Activated CD8-positive, alpha-beta memory T cell treated with anti-CD3 and anti-CD28 coated beads, Interleukin-2, amount 10 ng/mL, durations not matched to agents 7 days and 5 days (primary cell): Measurements from ENCODE around the gene CHRNA4. TPM values are rescaled to one million over a fixed set of nuclear protein-coding genes. Genes with fewer than 3 reads are reported as not detected.

Source experiments
- ATAC-seq: fragments of 150-1000 bp; cut with Tn5 transposase; one replicate; pipeline ENCODE4 v1.10.0; 2021; ENCODE audit warnings: moderate library complexity
- CTCF ChIA-PET: fragments of 350-600 bp; sonication (Branson Sonifier 250); formaldehyde crosslinking; loops from one replicate; lab custom pipeline; 2021; ENCODE audit warnings: antibody characterized with exemption; lab: Charles Lee
- DNase-seq: peaks from one replicate; pipeline ENCODE4 v3.0.0-alpha.2; 2020
- H3K27ac Mint-ChIP-seq: one replicate; pipeline ENCODE4 v1.8.0; 2021; ENCODE audit warnings: mild to moderate bottlenecking, mixed read lengths
- H3K27me3 Mint-ChIP-seq: one replicate; pipeline ENCODE4 v1.8.0; 2021; ENCODE audit warnings: mixed read lengths
- H3K36me3 Mint-ChIP-seq: one replicate; pipeline ENCODE4 v1.8.0; 2021; ENCODE audit warnings: mild to moderate bottlenecking, mixed read lengths
- H3K4me1 Mint-ChIP-seq: one replicate; pipeline ENCODE4 v1.8.0; 2021; ENCODE audit warnings: mixed read lengths
- H3K4me3 Mint-ChIP-seq: one replicate; pipeline ENCODE4 v1.8.0; 2021; ENCODE audit warnings: mild to moderate bottlenecking, moderate library complexity, mixed read lengths
- H3K9me3 Mint-ChIP-seq: one replicate; pipeline ENCODE4 v1.8.0; 2022; ENCODE audit warnings: low read depth, mixed read lengths
- total RNA-seq, 2 experiments: library from RNA; stranded (reverse); gene quantifications; one replicate each; pipeline ENCODE4 v1.2.3, GENCODE V29; 2021

Gene CHRNA4
- total RNA-seq, 2 experiments from 2014 or later = not detected

DNA sequence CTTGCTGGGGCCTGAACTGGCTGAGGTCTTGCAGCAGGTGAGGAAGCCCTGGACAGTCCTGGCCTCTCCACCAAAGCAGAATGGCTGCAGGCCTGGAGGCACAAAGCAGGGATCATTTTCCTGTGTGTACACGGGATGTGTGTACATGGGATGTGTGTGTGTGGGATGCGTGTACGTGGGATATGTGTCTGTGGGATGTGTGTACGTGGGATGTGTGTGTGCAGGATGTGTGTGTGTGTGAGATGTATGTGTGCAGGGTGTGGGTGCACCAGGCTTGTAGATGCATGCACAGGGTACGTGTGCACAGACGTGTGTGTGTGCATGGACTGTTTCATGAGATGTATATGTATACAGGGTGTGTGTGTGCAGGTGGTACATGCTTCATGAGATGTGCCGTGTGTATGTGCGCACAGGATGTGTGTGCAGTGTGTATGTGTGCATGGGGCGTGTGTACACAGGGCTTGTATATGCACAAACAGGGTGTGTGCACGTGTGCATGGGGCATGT lies 7.9 kb upstream of the CHRNA4 start:
- DNase-seq (no peak), ATAC-seq (no peak)
- no peaks in the 10 kb centered on the region for H3K9me3 Mint-ChIP-seq
- H3K36me3 Mint-ChIP-seq = no peaks in the 10 kb centered on the region
- CTCF ChIA-PET = no interaction called here
- H3K27ac Mint-ChIP-seq = no peak overlapping the region
- H3K4me1 Mint-ChIP-seq = no peaks in the 10 kb centered on the region
- H3K4me3 Mint-ChIP-seq = no peak overlapping the region
- H3K27me3 Mint-ChIP-seq = no peaks in the 10 kb centered on the region

- Mint-ChIP-seq H3K27me3 (no peaks in the 10 kb centered on the region), H3K4me3 (no peak overlapping the region), H3K36me3 (no peaks in the 10 kb centered on the region), H3K4me1 (no peaks in the 10 kb centered on the region), H3K9me3 (no peaks in the 10 kb centered on the region), H3K27ac (no peak overlapping the region)
- no peak for ATAC-seq
- no peak for DNase-seq
- CTCF ChIA-PET = no interaction called here
These were observed 7.0 kb upstream of the CHRNA4 start for GRCh38 chr20:63368151-63368550.

DNA sequence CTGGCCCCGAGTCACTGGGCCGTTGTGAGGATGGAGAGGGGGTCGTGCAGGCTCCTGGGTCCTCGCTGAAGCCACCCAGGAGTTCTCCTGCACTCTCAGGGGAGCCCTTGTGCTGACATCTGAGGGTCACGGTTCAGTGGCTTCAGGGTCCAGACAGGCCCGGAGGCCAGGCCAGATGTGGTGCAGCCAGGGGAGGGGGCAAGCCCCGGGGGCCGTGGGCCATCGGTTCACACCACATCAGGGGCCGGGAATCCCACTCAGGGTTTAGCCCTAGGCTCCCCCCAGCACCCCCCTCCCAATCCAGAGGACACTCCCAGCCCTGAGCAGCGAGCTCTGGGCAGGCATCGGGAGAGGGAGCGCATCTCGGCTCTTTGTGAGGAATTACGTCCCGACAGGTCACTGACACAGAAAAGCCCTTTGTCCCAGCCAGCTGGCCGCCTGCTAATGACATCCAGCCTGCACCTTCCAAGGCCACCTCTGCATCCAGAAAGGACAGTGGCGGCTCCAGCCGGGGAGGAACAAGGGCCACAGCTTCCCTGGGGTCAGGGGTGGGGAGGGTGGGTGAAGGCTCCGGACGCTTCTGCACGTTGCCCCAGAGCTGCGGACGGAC lies 6.4 kb upstream of the CHRNA4 start:
- Mint-ChIP-seq H3K27me3 (peaks cover 5% of the 10 kb centered on the region), H3K9me3 (no peaks in the 10 kb centered on the region), H3K4me3 (no peak overlapping the region), H3K36me3 (no peaks in the 10 kb centered on the region), H3K27ac (no peak overlapping the region), H3K4me1 (no peaks in the 10 kb centered on the region)
- CTCF ChIA-PET = no interaction called here
- no peak for DNase-seq
- no peak for ATAC-seq

DNA sequence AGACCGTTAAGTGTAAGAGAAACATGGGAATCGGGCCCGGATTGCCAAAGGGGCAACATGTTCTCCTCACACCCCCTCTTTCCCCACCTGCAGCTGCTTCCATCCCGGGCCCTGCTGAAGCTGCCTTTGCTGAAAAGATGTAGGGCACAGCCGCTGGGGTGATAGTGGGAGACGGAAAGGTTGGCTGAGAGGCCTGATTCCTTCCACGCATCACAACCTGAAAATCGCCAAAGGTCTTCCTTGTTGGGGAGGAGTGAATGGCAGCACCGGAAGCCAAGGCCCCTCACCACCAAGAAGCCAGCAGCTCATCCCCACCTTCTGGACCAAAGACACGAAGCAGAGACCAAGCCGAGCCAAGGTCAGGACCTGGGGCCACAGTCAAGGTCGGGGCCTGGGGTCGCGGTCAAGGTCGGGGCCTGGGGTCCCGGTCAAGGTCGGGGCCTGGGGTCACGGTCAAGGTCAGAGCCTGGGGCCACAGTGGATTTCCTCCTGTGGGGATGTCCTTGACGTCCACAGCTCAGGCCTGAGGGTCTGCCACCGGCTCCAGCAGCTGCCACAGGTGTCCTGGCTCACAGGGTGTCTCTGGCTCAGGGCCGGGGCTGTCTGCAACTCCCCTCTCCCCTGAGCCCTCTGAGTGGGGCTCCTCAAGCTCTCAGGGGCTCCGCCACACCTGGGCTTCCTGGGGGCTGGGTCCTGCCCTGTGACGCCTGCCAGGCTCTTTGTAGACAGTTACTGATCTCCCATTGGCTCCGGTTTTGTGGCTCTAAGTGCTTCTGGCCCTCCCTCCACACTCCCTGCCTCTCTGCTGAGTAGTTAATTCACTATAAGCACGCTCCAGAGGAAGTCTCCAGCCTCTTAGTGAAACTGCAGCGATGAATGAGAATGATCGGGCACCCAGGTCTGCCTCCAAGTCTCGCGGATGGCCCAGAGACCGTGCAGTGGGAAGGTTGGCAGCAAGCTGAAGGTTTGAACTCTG lies 5.5 kb upstream of the CHRNA4 start:
- CTCF ChIA-PET = no interaction called here
- H3K4me1 Mint-ChIP-seq = no peaks in the 10 kb centered on the region

DNA sequence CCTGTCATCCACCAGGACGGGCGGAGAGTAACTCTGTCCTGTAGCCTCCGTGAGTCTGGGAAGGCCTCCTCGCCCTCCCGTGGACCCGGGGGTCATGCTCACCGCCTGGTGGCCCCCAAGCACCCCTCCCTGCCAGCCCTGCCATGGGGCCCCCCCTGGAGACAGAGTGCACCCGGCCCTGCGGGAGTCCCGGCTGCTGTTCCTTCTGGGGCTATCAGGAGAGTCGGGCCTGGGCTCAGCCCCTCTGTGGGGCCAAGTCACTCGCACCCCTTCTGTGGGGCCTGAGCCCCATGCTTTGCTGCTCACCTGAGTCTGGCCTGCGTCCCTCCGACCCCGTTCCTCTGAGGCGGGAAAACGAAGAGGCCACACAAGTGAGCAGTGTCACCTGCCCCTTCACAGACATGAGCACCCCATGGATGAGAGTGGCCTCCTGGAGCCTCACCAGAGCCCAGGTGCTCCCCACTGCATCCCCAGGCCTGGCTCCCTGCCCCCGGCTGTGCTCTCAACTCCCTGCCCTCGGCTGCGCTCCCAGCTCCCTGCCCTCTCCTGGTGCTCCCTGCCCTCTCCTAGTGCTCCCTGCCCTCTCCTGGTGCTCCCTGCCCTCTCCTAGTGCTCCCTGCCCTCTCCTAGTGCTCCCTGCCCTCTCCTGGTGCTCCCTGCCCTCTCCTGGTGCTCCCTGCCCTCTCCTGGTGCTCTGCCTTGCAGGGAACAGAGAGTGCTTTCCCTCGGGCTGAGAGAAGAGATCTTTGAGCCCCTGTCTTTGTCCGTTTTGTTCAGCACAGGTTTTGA lies 4.6 kb upstream of the CHRNA4 start:
- Mint-ChIP-seq H3K4me3 (no peak overlapping the region), H3K4me1 (no peaks in the 10 kb centered on the region), H3K27ac (no peak overlapping the region), H3K36me3 (no peaks in the 10 kb centered on the region), H3K27me3 (peaks cover 11% of the 10 kb centered on the region), H3K9me3 (no peaks in the 10 kb centered on the region)
- DNase-seq (no peak), ATAC-seq (no peak)
- CTCF ChIA-PET = no interaction called here

More for the DNA sequence above, 5.5 kb upstream of the CHRNA4 start:
- H3K9me3 Mint-ChIP-seq = no peaks in the 10 kb centered on the region
- H3K36me3 Mint-ChIP-seq = no peaks in the 10 kb centered on the region
- no peak overlapping the region for H3K27ac Mint-ChIP-seq
- ATAC-seq (no peak), DNase-seq (no peak)
- no peak overlapping the region for H3K4me3 Mint-ChIP-seq
- peaks cover 11% of the 10 kb centered on the region for H3K27me3 Mint-ChIP-seq

- no peak for ATAC-seq
- CTCF ChIA-PET = no interaction called here
- H3K27me3 Mint-ChIP-seq = peaks cover 15% of the 10 kb centered on the region
These were observed 3.8 kb upstream of the CHRNA4 start for GRCh38 chr20:63364801-63365585.

DNA sequence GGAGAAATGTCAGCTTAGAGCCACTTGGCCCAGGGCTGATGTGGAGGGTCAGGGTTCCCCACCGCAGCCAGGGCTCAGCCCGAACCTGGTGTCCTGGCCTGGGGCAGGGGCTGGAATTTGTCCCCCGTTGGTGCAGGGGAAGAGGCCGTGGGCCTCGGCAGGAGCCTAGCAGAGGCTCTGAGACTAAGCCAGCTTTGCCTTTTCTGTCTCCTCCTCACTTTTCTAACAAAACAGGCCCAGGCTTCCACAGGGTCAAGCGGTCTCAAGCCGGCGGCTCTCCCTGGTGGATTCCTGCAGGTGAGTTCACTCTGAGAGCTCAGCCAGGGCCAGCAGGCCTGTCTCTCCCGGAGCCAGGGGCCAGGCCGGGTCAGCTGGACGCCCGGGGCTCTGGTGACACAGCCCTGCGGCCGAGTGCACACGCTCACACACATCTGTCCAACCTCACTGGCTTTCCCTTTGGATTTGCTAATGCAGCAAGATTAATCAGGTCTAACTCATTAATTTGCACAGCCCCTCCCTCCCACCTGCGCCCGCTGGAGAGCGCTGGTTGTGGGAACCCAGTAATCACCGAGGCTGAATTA lies 2.9 kb upstream of the CHRNA4 start:
- ATAC-seq = no peak
- CTCF ChIA-PET = no interaction called here

More at GRCh38 chr20:63364801-63365585, 3.8 kb upstream of the CHRNA4 start:
- Mint-ChIP-seq H3K4me1 (no peaks in the 10 kb centered on the region), H3K4me3 (no peak overlapping the region), H3K27ac (no peak overlapping the region), H3K9me3 (no peaks in the 10 kb centered on the region), H3K36me3 (no peaks in the 10 kb centered on the region)
- no peak for DNase-seq

DNA sequence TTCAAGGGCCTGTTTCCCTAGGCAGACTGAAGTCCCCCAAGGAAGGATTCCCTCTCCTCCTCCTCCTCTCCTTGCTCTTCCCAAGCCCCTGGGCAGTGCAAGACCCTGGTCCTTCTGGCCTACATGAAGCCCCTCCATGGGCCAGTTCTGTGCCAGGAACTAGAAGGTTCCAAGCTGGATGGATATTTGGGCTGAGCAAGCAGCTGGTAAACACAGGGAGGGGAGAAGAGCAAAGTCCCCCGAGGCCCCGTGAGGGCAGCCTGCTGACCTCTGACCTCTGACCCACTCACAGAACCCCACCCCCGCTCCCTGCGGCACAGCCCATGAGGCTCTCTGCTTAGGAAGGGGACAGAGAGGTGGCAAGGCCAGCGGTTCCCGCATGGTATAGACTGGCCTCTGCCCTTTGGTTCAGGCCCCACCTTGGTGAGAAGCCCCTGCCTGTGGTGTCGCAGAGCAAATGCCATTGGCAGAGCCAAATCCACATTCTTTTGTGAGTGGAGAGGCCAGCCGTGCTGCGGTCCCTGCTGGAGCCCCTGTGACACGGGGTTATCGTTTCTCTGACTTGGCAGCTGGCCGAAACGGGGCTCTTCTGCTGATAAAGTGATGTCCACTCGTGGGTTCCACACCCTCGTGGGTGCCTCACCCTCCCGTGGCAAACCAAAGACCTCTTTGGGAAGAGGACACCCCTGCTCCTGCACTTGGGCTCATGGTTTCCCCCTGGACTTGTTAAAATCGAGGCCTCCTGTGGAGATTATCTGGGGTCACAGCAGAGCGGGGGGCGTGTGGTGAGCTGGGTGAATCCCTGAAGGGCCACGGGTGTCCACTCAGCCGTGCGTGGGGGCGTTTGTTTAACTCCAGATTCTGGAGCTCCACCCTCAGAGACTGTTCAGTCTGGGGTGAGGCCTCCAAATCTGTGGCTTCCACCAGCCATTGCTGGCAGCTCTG lies 2.1 kb upstream of the CHRNA4 start:
- DNase-seq (no peak), ATAC-seq (no peak)
- Mint-ChIP-seq H3K27ac (no peak overlapping the region), H3K9me3 (no peaks in the 10 kb centered on the region), H3K4me3 (no peak overlapping the region), H3K36me3 (no peaks in the 10 kb centered on the region), H3K4me1 (no peaks in the 10 kb centered on the region), H3K27me3 (peaks cover 22% of the 10 kb centered on the region)
- CTCF ChIA-PET = no interaction called here

More for the DNA sequence above, 2.9 kb upstream of the CHRNA4 start:
- no peak for DNase-seq
- no peak overlapping the region for H3K4me3 Mint-ChIP-seq
- no peaks in the 10 kb centered on the region for H3K4me1 Mint-ChIP-seq
- no peaks in the 10 kb centered on the region for H3K36me3 Mint-ChIP-seq
- H3K27me3 Mint-ChIP-seq = peaks cover 22% of the 10 kb centered on the region
- H3K27ac Mint-ChIP-seq = no peak overlapping the region
- no peaks in the 10 kb centered on the region for H3K9me3 Mint-ChIP-seq

DNA sequence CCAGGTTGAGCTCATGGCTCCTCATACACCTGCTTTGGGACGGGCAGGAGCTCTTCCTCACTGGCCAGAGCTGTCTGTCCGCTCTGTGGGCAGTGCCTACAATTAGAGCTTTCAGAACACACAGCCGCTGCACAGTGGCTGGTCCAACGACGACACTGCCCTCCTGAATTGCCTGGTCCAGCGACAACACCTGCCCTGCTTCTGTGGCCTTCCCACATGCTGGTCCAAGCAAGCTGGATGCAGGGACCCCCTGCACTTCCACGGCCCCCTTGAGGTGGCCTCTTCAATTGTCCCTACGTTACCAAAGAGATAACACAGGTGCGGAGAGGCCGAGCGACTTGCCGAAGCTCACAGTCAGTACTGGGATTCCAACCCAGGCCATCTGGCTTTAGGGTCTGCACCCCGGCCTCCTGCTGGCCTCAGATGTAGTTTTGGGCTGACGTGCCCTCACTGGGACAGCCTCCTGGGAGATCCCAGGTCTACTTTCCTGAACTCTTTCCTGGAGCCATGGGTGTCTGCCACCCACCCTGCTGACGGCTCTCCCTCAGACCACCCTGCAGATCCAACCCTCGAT lies 1.4 kb upstream of the CHRNA4 start:
- CTCF ChIA-PET = no interaction called here

GRCh38 chr20:63361519-63362435 lies 628 bp upstream of the CHRNA4 start:
- Mint-ChIP-seq H3K4me3 (no peak overlapping the region), H3K27ac (no peak overlapping the region)
- DNase-seq = no peak

More for the DNA sequence above, 1.4 kb upstream of the CHRNA4 start:
- no peak for ATAC-seq
- Mint-ChIP-seq H3K4me3 (no peak overlapping the region), H3K27me3 (peaks cover 22% of the 10 kb centered on the region), H3K9me3 (no peaks in the 10 kb centered on the region), H3K4me1 (no peaks in the 10 kb centered on the region), H3K36me3 (no peaks in the 10 kb centered on the region), H3K27ac (no peak overlapping the region)
- DNase-seq = no peak

More at GRCh38 chr20:63361519-63362435, 628 bp upstream of the CHRNA4 start:
- Mint-ChIP-seq H3K4me1 (no peaks in the 10 kb centered on the region), H3K9me3 (no peaks in the 10 kb centered on the region), H3K27me3 (peaks cover 22% of the 10 kb centered on the region), H3K36me3 (no peaks in the 10 kb centered on the region)
- CTCF ChIA-PET = interaction anchor here (1.7 kb wide), 1 partner anchor 138 kb away, joined by 5 read pairs; no protein-coding TSS in a partner anchor
- ATAC-seq = peak; percentile 45
